Pulmonary artery endothelial cell (primary cell): ENCODE results near the gene RTL1. TPM values are rescaled to one million over a fixed set of nuclear protein-coding genes. Genes with fewer than 3 reads are reported as not detected.

ENCODE experiments used
- DNase-seq: peaks from one replicate; pipeline ENCODE4 v3.0.0-alpha.2; 2011; ENCODE audit warnings: low read depth, low spot score
- total RNA-seq: library from RNA; depleted of rRNA; stranded (reverse); fragments of >200 nt; gene quantifications from 2 replicates; pipeline ENCODE4 v1.2.3, GENCODE V29; 2014

The RTL1 gene
- total RNA-seq: not detected in 2 replicates

GRCh38 chr14:100903672-100904185 is at the start of gene RTL1:
Gene RTL1 (minus strand): TSS chr14:100903722. CDS start chr14:100884788, 18,934 bp downstream.
- no peak for DNase-seq

GRCh38 chr14:100950024-100950423 is 46.5 kb upstream of the RTL1 start:
- DNase-seq: no peak

DNA sequence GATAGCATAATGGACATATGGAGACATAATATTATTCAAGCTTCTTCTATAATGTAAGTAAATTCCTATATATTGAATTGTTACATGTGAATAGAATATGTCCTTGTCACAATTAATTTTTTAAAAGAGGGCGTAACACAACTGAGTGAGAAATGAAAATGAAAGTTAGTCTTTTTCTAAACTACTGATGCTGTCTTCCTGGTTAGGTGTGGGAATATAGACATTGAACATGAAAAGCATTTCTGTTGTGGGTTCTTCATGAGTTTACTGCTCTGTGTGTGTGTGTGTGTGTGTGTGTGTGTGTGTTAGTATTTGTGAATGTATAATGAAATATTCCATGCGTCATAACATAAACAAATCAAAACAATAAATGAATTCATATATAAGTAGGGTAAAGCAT is 40.5 kb upstream of the RTL1 start:
- DNase-seq: no peak

DNA sequence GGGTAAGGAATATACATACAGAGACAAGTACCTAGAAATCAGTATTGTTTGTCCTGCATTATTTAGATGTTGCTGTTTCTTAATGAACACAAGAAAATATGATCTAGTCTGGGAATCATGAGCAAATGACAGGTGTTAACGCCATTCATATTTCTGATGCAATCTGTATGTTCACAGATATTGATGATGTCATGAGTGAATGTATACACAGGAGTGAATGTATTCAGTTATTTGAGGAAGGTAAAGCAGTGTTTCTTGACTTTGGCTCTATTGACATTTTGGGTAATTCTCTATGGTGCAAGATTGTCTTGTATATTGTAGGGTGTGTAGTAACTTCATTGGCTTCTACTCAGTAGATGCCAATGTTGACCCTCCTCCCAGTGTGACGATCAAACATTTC is 26.7 kb upstream of the RTL1 start:
- no peak for DNase-seq

- no peak for DNase-seq
Measured at GRCh38 chr14:100915560-100915959, 12.0 kb upstream of the RTL1 start.

- DNase-seq: no peak
Measured at GRCh38 chr14:100914597-100915021, 11.1 kb upstream of the RTL1 start.

GRCh38 chr14:100911665-100912316 is 8.3 kb upstream of the RTL1 start:
- no peak for DNase-seq

DNA sequence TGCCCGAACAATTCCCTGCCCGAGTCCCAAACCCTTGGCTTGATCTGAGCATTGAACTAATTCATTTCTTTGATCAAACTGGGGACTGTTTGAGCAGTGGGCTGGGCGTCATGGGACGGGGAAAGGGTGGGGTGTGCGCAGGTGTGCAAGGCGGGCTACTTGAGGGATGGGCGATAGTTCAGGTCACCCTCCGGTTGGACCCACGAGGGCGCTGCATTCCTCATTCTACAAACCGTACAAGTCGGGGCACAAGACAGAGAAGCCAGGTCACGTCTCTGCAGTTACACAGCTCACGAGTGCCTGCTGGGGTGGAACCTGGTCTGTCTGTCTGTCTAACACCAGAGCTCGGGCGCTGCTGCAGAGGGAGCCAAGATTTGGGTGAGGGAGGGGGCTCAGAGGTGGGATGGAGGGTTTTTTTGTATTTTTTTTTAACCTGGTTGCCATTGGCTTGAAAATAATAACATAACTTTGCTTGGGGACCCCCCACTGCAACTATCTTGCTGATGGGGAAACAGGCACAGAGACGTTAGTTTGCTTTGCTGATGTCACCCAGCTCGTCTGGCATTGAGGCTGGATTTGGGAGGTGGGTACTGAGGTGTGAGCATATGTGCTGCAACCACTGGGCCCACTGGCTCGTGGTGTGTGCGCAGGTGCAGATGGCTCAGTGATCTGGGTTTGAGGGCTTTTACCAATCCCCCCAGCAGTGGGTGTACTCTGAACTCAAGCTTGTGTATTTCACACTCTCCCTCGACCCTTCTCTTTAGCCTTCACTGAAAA is 7.6 kb upstream of the RTL1 start:
- DNase-seq: no peak

DNA sequence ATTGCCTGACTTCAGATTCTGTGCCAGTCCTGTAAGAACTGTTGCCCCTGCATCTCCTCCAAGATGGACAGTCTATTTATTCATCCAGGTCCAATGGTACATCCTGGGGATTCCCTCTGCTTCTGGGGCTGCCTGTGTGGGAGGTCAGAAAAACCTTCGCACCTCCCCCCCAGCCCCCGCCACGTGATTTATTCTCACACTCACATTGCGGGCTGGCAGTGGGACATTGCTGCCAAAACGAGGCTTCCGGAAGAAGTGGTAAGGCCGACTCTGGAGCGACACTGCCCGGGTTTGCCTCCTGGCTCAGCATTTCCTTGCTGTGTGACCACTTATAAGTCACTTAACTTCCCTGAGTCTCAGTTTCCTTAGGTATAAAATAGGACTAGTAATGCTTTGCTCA is 5.9 kb upstream of the RTL1 start:
- no peak for DNase-seq

GRCh38 chr14:100907240-100907639 is 3.7 kb upstream of the RTL1 start:
- DNase-seq: no peak

DNA sequence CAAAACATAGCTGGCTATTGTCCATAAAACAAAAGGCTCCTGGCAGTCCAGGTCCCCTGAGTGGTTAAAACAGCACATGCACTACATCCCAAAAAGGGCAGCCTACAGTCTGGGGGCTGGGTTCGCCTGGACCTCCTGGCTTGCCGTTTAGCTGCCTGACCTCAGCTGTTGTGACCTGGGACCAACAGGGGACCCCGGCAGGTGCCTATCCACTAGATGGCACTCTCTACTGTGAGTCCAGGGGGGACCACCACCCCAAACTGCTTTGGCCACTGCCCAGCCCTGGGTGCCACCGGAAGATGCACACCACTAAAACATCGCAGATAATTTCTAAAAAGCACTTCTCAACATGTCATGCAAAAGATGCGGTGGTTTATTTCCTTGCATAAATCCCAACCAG is 2.9 kb upstream of the RTL1 start:
- DNase-seq: no peak

GRCh38 chr14:100905166-100905565 is 1.6 kb upstream of the RTL1 start:
- no peak for DNase-seq

GRCh38 chr14:100904307-100905087 is 975 bp upstream of the RTL1 start:
- no peak for DNase-seq

- no peak for DNase-seq
Measured at GRCh38 chr14:100903134-100903468, 421 bp downstream of the RTL1 start.

- no peak for DNase-seq
Measured at GRCh38 chr14:100902295-100903133, 1.0 kb downstream of the RTL1 start.

GRCh38 chr14:100901391-100902183 is 1.9 kb downstream of the RTL1 start:
- DNase-seq: no peak

GRCh38 chr14:100900837-100901390 is 2.6 kb downstream of the RTL1 start:
- no peak for DNase-seq

- DNase-seq: no peak
Measured at GRCh38 chr14:100899884-100900771, 3.4 kb downstream of the RTL1 start.
